Adrenal gland (tissue), 12 donors: ENCODE results near the gene MAGI2. TPM values are rescaled to one million over a fixed set of nuclear protein-coding genes. Genes with fewer than 3 reads are reported as not detected.

Experiments
- DNase-seq, 7 donors: peaks; one replicate each; pipeline ENCODE4 v3.0.0-alpha.2; 2019 to 2020
- H3K27ac ChIP-seq, 5 donors: fragments of 200-600 bp; sonication (generic) in 4 of 5; 1 replicate in 3 of 5; 2 replicates in 2 of 5; pipeline versions ENCODE4 v1.5.1 to v1.8.0; 2016 to 2020; ENCODE audit warnings: mild to moderate bottlenecking in 1 of 5
- H3K27me3 ChIP-seq: fragments of 200-600 bp; 2 replicates; pipeline ENCODE4 v1.8.0; 2021
- H3K36me3 ChIP-seq, 2 donors: fragments of 200-600 bp; replicated peaks in 1 of 2; 1 replicate in 1 of 2; 2 replicates in 1 of 2; pipeline versions ENCODE4 v1.5.1 to v1.8.0; 2018 to 2022
- H3K4me1 ChIP-seq, 2 donors: fragments of 200-600 bp; replicated peaks in 1 of 2; 1 replicate in 1 of 2; 2 replicates in 1 of 2; pipeline versions ENCODE4 v1.5.1 to v1.8.0; 2018 to 2021
- H3K4me3 ChIP-seq, 4 donors: fragments of 200-600 bp; sonication (generic) in 3 of 4; one replicate each; pipeline ENCODE4 v1.5.1; 2016 to 2018
- H3K9me3 ChIP-seq, 3 donors: fragments of 200-600 bp; sonication (generic) in 1 of 3; replicated peaks in 1 of 3; 1 replicate in 2 of 3; 2 replicates in 1 of 3; pipeline versions ENCODE4 v1.5.1 to v1.8.0; 2016 to 2021
- CTCF ChIP-seq, 6 experiments: fragments of 450-650 bp in 4 of 6; fragments of 200-600 bp in 2 of 6; sonication (generic) in 1 of 6; IDR thresholded peaks; 1 replicate in 5 of 6; 2 replicates in 1 of 6; pipeline versions ENCODE4 v1.5.1 to v1.8.0; 2016 to 2021; ENCODE audit warnings: antibody characterized with exemption in 6 of 6, mild to moderate bottlenecking in 2 of 6, moderate library complexity in 1 of 6
- POLR2A ChIP-seq, 2 donors: fragments of 450-650 bp; IDR thresholded peaks; one replicate each; pipeline ENCODE4 v1.6.1; 2017; ENCODE audit warnings: antibody characterized with exemption in 2 of 2, mild to moderate bottlenecking in 2 of 2, moderate library complexity in 1 of 2
- WGBS, 4 donors: extraction: QIAGEN DNeasy Blood & Tissue Kit in 2 of 4; methylation state at CpG; one replicate each; pipeline versions ENCODE4 v1.1.5 to v1.1.7; 2013 to 2017; 5-methylcytosine and 5-hydroxymethylcytosine counted together
- intact Hi-C, 2 donors: fragments of 100-400 bp; cut with DNase I; formaldehyde crosslinking; loops; one replicate each; pipeline versions ENCODE4 v1.14.1 to v1.15.0; 2022 to 2023
- polyA plus RNA-seq, 3 donors: library from polyadenylated mRNA; stranded (reverse); fragments of 200-250 nt in 2 of 3; fragments of 350-450 nt in 1 of 3; fragmentation: Illumina TruSeq in 1 of 3; extraction: RNeasy Lipid Tissue Mini Kit (QIAGEN cat#74804) in 1 of 3; gene quantifications; one replicate each; pipeline ENCODE4 v1.2.3, GENCODE V29; 2013 to 2014
- total RNA-seq, 9 donors: library from RNA; depleted of rRNA in 4 of 9; stranded (reverse); fragments of >200 nt in 4 of 9; fragments of 120-200 nt in 1 of 9; fragmentation: NEBNext Ultra II Directional in 1 of 9; extraction: Animal tissue kit (Norgen Biotek cat#: 25700) in 1 of 9; gene quantifications; one replicate each; pipeline versions ENCODE4 v1.1.0 to v1.2.4, GENCODE V29; 2013 to 2023
- donor health status: healthy with polysubstance abuse.
- donor health status: Bipolar disorder and iron deficiency.
- donor health status: DM: yes; HTN: yes; CAD: no.
- donor health status: DM: no; HTN: no; CAD: no.
- donor health status: DM: no; HTN: no; CAD: no.
- donor health status: DM: yes; HTN: yes; CAD: no.

The MAGI2 gene
- total and polyA plus RNA-seq, 12 donors = 3.2 to 37.1 (median 17.1) TPM

- intact Hi-C loops = no loop called here
- TF ChIP-seq CTCF (IDR thresholded peaks at IDR 0.05) (no peak), POLR2A (IDR thresholded peaks at IDR 0.05) (no peak)
- no peaks in the 10 kb centered on the region for H3K27me3 ChIP-seq
- H3K27ac ChIP-seq = no peak overlapping the region
- H3K9me3 ChIP-seq = no peaks in the 10 kb centered on the region
- DNase-seq = no peak
- no peaks in the 10 kb centered on the region for H3K36me3 ChIP-seq
- no peaks in the 10 kb centered on the region for H3K4me1 ChIP-seq
- 62 to 91% (median 84%) methylated on average over 2 of the region's 2 CpGs for WGBS, 4 donors
- H3K4me3 ChIP-seq = no peak overlapping the region
These were observed 1373.2 kb downstream of the MAGI2 start for GRCh38 chr7:78080241-78080640.

- no peak overlapping the region for H3K27ac ChIP-seq
- no peaks in the 10 kb centered on the region for H3K36me3 ChIP-seq
- TF ChIP-seq CTCF (IDR thresholded peaks at IDR 0.05) (no peak), POLR2A (IDR thresholded peaks at IDR 0.05) (no peak)
- H3K27me3 ChIP-seq = no peaks in the 10 kb centered on the region
- H3K9me3 ChIP-seq = no peaks in the 10 kb centered on the region
- WGBS, 4 donors = 83 to 90% (median 87%) methylated on average over 3 of the region's 3 CpGs
- DNase-seq = no peak
- no peak overlapping the region for H3K4me3 ChIP-seq
- intact Hi-C loops = no loop called here
- no peaks in the 10 kb centered on the region for H3K4me1 ChIP-seq
These were observed 1378.8 kb downstream of the MAGI2 start for GRCh38 chr7:78074713-78075112.

GRCh38 chr7:78073609-78074382 lies 1379.7 kb downstream of the MAGI2 start:
- no peak overlapping the region for H3K27ac ChIP-seq
- no peak overlapping the region for H3K4me3 ChIP-seq
- TF ChIP-seq POLR2A (IDR thresholded peaks at IDR 0.05) (no peak), CTCF (IDR thresholded peaks at IDR 0.05) (no peak)
- H3K9me3 ChIP-seq = no peaks in the 10 kb centered on the region
- intact Hi-C loops = no loop called here
- WGBS, 4 donors = 74 to 81% (median 78%) methylated on average over 9 of the region's 9 CpGs
- H3K36me3 ChIP-seq = no peaks in the 10 kb centered on the region
- H3K27me3 ChIP-seq = no peaks in the 10 kb centered on the region
- no peaks in the 10 kb centered on the region for H3K4me1 ChIP-seq
- no peak for DNase-seq

- no peak for DNase-seq
- Histone ChIP-seq H3K36me3 (no peaks in the 10 kb centered on the region), H3K9me3 (no peaks in the 10 kb centered on the region), H3K4me1 (no peaks in the 10 kb centered on the region), H3K27me3 (no peaks in the 10 kb centered on the region), H3K27ac (no peak overlapping the region), H3K4me3 (no peak overlapping the region)
- intact Hi-C loops = no loop called here
- no peak for TF ChIP-seq POLR2A (IDR thresholded peaks at IDR 0.05)
- no peak for TF ChIP-seq CTCF (IDR thresholded peaks at IDR 0.05)
These were observed 1381.3 kb downstream of the MAGI2 start for GRCh38 chr7:78072201-78072590.
